GM23338 (cell line): ENCODE data around the gene PXMP4. TPM values are rescaled to one million over a fixed set of nuclear protein-coding genes. Genes with fewer than 3 reads are reported as not detected.

ENCODE experiments used
- ATAC-seq: fragments of 200-7000 bp; cut with Tn5 transposase; 3 replicates; pipeline ENCODE4 v1.9.1; 2020
- DNase-seq: peaks from one replicate; pipeline ENCODE4 v3.0.0-alpha.2; 2015; ENCODE audit warnings: low spot score
- H2AFZ ChIP-seq: fragments of 200-600 bp; sonication (generic); 2 replicates; pipeline ENCODE4 v1.8.0; 2016; ENCODE audit warnings: antibody characterized with exemption, mild to moderate bottlenecking, moderate library complexity
- H3F3A ChIP-seq: fragments of 200-600 bp; sonication (generic); replicated peaks from 2 replicates; pipeline ENCODE4 v1.8.0; 2017; ENCODE audit warnings: antibody characterized with exemption, mixed run types, low read depth
- H3K27ac ChIP-seq: fragments of 200-600 bp; sonication (generic); 2 replicates; pipeline ENCODE4 v1.6.1; 2016; ENCODE audit warnings: low read depth
- H3K27me3 ChIP-seq: fragments of 200-600 bp; sonication (generic); 2 replicates; pipeline ENCODE4 v1.8.0; 2016; ENCODE audit warnings: mild to moderate bottlenecking, mixed run types, moderate library complexity; ENCODE audit not compliant: insufficient read depth
- H3K36me3 ChIP-seq: fragments of 200-600 bp; sonication (generic); 2 replicates; pipeline ENCODE4 v1.8.0; 2016; ENCODE audit warnings: mild to moderate bottlenecking; ENCODE audit not compliant: insufficient read depth
- H3K4me1 ChIP-seq: fragments of 200-600 bp; sonication (generic); 2 replicates; pipeline ENCODE4 v1.8.0; 2016; ENCODE audit warnings: mild to moderate bottlenecking, moderate library complexity; ENCODE audit not compliant: insufficient read depth
- H3K4me2 ChIP-seq: fragments of 200-600 bp; sonication (generic); 2 replicates; pipeline ENCODE4 v1.7.1; 2017; ENCODE audit warnings: mixed run types
- H3K4me3 ChIP-seq: fragments of 200-600 bp; sonication (generic); 2 replicates; pipeline ENCODE4 v1.6.1; 2016; ENCODE audit warnings: mixed run types
- H3K79me2 ChIP-seq: fragments of 200-600 bp; sonication (generic); replicated peaks from 2 replicates; pipeline ENCODE4 v1.8.0; 2017; ENCODE audit warnings: mild to moderate bottlenecking; ENCODE audit not compliant: insufficient read depth
- H3K9me2 ChIP-seq: fragments of 200-600 bp; sonication (generic); 2 replicates; pipeline ENCODE4 v1.8.0; 2017; ENCODE audit not compliant: insufficient read depth
- H4K20me1 ChIP-seq: fragments of 200-600 bp; sonication (generic); replicated peaks from 2 replicates; pipeline ENCODE4 v1.8.0; 2017; ENCODE audit warnings: mild to moderate bottlenecking; ENCODE audit not compliant: insufficient read depth
- H3K27ac Mint-ChIP-seq: 2 replicates; pipeline ENCODE4 v1.8.0; 2020; ENCODE audit warnings: inconsistent platforms, mild to moderate bottlenecking, moderate library complexity, mixed read lengths
- H3K27me3 Mint-ChIP-seq: 3 replicates; pipeline ENCODE4 v1.8.0; 2022; ENCODE audit warnings: low read depth, mild to moderate bottlenecking, moderate library complexity, mixed read lengths, inconsistent platforms; ENCODE audit not compliant: insufficient read depth, poor library complexity
- H3K36me3 Mint-ChIP-seq: 3 replicates; pipeline ENCODE4 v1.8.0; 2021; ENCODE audit warnings: low read depth, mild to moderate bottlenecking, inconsistent platforms, moderate library complexity, mixed read lengths
- H3K4me1 Mint-ChIP-seq: 3 replicates; pipeline ENCODE4 v1.8.0; 2020; ENCODE audit warnings: mild to moderate bottlenecking, inconsistent platforms, mixed read lengths
- H3K4me3 Mint-ChIP-seq: 3 replicates; pipeline ENCODE4 v1.8.0; 2021; ENCODE audit warnings: moderate library complexity, mild to moderate bottlenecking, inconsistent platforms, mixed read lengths
- H3K9me3 Mint-ChIP-seq: 3 replicates; pipeline ENCODE4 v1.8.0; 2020; ENCODE audit warnings: moderate library complexity, mild to moderate bottlenecking, inconsistent platforms, mixed read lengths
- CREB1 ChIP-seq: fragments of 250-450 bp; sonication (Bioruptor Pico); IDR thresholded peaks from 2 replicates; pipeline ENCODE4 v1.5.0; 2020; ENCODE audit warnings: low read depth, mild to moderate bottlenecking, moderate library complexity
- ETS1 ChIP-seq: IDR thresholded peaks from 2 replicates; pipeline ENCODE4 v1.6.1; 2016; ENCODE audit warnings: antibody characterized with exemption
- EZH2 ChIP-seq: fragments of 200-600 bp; sonication (generic); IDR thresholded peaks from one replicate; pipeline ENCODE4 v1.8.0; 2017; ENCODE audit warnings: antibody characterized with exemption, mild to moderate bottlenecking, low read depth; ENCODE audit not compliant: unreplicated experiment
- EZH2phosphoT487 ChIP-seq: fragments of 200-600 bp; sonication (generic); IDR thresholded peaks from one replicate; pipeline ENCODE4 v1.8.1; 2018; ENCODE audit warnings: antibody characterized with exemption; ENCODE audit not compliant: unreplicated experiment
- JUNB ChIP-seq: IDR thresholded peaks from one replicate; pipeline ENCODE4 v1.6.1; 2016; ENCODE audit warnings: antibody characterized with exemption; ENCODE audit not compliant: unreplicated experiment
- NANOG ChIP-seq: IDR thresholded peaks from 2 replicates; pipeline ENCODE4 v1.6.1; 2016; ENCODE audit warnings: antibody characterized with exemption, borderline replicate concordance
- REST ChIP-seq: IDR thresholded peaks from one replicate; pipeline ENCODE4 v1.6.1; 2018; ENCODE audit warnings: antibody characterized with exemption; ENCODE audit not compliant: unreplicated experiment
- STAT1 ChIP-seq: IDR thresholded peaks from one replicate; pipeline ENCODE4 v1.6.1; 2016; ENCODE audit warnings: antibody characterized with exemption; ENCODE audit not compliant: unreplicated experiment
- ZNF114 ChIP-seq: fragments of 250-450 bp; sonication (Bioruptor Pico); IDR thresholded peaks from 2 replicates; pipeline ENCODE4 v1.5.0; 2020; ENCODE audit warnings: mild to moderate bottlenecking, moderate library complexity
- ZNF331 ChIP-seq: fragments of 250-450 bp; sonication (Bioruptor Pico); IDR thresholded peaks from 2 replicates; pipeline ENCODE4 v1.5.0; 2020; ENCODE audit warnings: low read depth, mild to moderate bottlenecking, moderate library complexity
- polyA plus RNA-seq: library from polyadenylated mRNA; unstranded; fragments of >200 nt; fragmentation: Nextera tagmentation; extraction: Ambion mirVana; gene quantifications from 2 replicates; pipeline ENCODE4 v1.2.1, GENCODE V29; 2016
- total RNA-seq: library from RNA; depleted of rRNA; stranded (reverse); fragments of >200 nt; shearing (Covaris generic); gene quantifications from 2 replicates; pipeline ENCODE4 v1.2.3, GENCODE V29; 2014
- TF ChIP-seq, protein P1 (sequence below), 2 experiments: fragments of 200-600 bp in 1 of 2; sonication (generic) in 1 of 2; conservative IDR thresholded peaks; 2 replicates each; pipeline versions ENCODE4 v1.5.1 to v1.6.1; 2016 to 2017; ENCODE audit warnings: antibody characterized with exemption in 2 of 2, low read depth in 2 of 2, mild to moderate bottlenecking in 2 of 2, moderate library complexity in 1 of 2

The PXMP4 gene
- total and polyA plus RNA-seq, 2 experiments from 2014 or later: 1.2 to 3.5 TPM

- no peak overlapping the region for H3K27ac Mint-ChIP-seq
- peaks cover 10% of the 10 kb centered on the region for H3K27me3 Mint-ChIP-seq
- H3K4me1 Mint-ChIP-seq: peaks cover 14% of the 10 kb centered on the region; the same call in 2 of the 3 replicates
These were observed 23.0 kb downstream of the PXMP4 start for GRCh38 chr20:33697129-33697528.

More at GRCh38 chr20:33697129-33697528, 23.0 kb downstream of the PXMP4 start:
- H3K9me3 Mint-ChIP-seq: peaks cover 38% of the 10 kb centered on the region
- TF ChIP-seq CREB1 (CRISPR knock-in tag) (no peak), ETS1 (no peak), EZH2phosphoT487 (no peak), ZNF331 (CRISPR knock-in tag) (no peak), NANOG (no peak), REST (no peak), EZH2 (no peak), JUNB (no peak), STAT1 (no peak), ZNF114 (no peak)
- TF ChIP-seq, protein P1, sequence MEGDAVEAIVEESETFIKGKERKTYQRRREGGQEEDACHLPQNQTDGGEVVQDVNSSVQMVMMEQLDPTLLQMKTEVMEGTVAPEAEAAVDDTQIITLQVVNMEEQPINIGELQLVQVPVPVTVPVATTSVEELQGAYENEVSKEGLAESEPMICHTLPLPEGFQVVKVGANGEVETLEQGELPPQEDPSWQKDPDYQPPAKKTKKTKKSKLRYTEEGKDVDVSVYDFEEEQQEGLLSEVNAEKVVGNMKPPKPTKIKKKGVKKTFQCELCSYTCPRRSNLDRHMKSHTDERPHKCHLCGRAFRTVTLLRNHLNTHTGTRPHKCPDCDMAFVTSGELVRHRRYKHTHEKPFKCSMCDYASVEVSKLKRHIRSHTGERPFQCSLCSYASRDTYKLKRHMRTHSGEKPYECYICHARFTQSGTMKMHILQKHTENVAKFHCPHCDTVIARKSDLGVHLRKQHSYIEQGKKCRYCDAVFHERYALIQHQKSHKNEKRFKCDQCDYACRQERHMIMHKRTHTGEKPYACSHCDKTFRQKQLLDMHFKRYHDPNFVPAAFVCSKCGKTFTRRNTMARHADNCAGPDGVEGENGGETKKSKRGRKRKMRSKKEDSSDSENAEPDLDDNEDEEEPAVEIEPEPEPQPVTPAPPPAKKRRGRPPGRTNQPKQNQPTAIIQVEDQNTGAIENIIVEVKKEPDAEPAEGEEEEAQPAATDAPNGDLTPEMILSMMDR (conservative IDR thresholded peaks at IDR 0.05; ENCODE audit: low read depth in 2 of 2): no peak
- no peak overlapping the region for H2AFZ ChIP-seq
- H4K20me1 ChIP-seq: no peaks in the 10 kb centered on the region
- no peak overlapping the region for H3K27ac ChIP-seq
- H3K27me3 ChIP-seq: no peaks in the 10 kb centered on the region
- no peaks in the 10 kb centered on the region for H3K9me2 ChIP-seq
- H3K36me3 Mint-ChIP-seq: peaks cover 18% of the 10 kb centered on the region
- H3K79me2 ChIP-seq: no peaks in the 10 kb centered on the region
- no peaks in the 10 kb centered on the region for H3F3A ChIP-seq
- no peaks in the 10 kb centered on the region for H3K36me3 ChIP-seq
- ATAC-seq: no peak
- no peak overlapping the region for H3K4me2 ChIP-seq
- H3K4me1 ChIP-seq: peaks cover 7% of the 10 kb centered on the region
- no peak overlapping the region for H3K4me3 Mint-ChIP-seq
- DNase-seq: no peak
- H3K4me3 ChIP-seq: no peak overlapping the region
